HL-60 (cell line): ENCODE results near the gene FERMT3.
A peak's percentile ranks its signal among the peaks of the same experiment; 100 is the strongest.

ENCODE experiments used
- DNase-seq, 2 experiments: peaks; one replicate each; pipeline ENCODE4 v3.0.0-alpha.2; 2010 to 2020; ENCODE audit warnings: low read depth in 1 of 2, low spot score in 1 of 2
- H3K27ac ChIP-seq: fragments of 250-450 bp; sonication (Bioruptor Pico); replicated peaks from 2 replicates; pipeline ENCODE4 v1.5.1; 2020; ENCODE audit warnings: mild to moderate bottlenecking, moderate library complexity
- H3K27me3 ChIP-seq: fragments of 250-450 bp; sonication (Bioruptor Pico); 2 replicates; pipeline ENCODE4 v1.5.1; 2021; ENCODE audit warnings: mild to moderate bottlenecking, moderate library complexity; ENCODE audit not compliant: insufficient read depth, poor library complexity, severe bottlenecking
- H3K4me3 ChIP-seq: replicated peaks from 2 replicates; pipeline ENCODE4 v1.5.1; 2011; ENCODE audit warnings: mild to moderate bottlenecking, control low read depth, low read length; ENCODE audit not compliant: insufficient read depth
- GABPA ChIP-seq: IDR thresholded peaks from 2 replicates; pipeline ENCODE4 v1.6.1; 2012; ENCODE audit warnings: low read depth
- POLR2AphosphoS5 ChIP-seq: IDR thresholded peaks from 2 replicates; pipeline ENCODE4 v1.6.1; 2012; ENCODE audit warnings: low read depth
- SPI1 ChIP-seq: IDR thresholded peaks from 2 replicates; pipeline ENCODE4 v1.6.1; 2012; ENCODE audit warnings: low read depth, mild to moderate bottlenecking, borderline replicate concordance
- TF ChIP-seq, protein P1 (sequence below): IDR thresholded peaks from 2 replicates; pipeline ENCODE4 v1.6.1; 2012; ENCODE audit warnings: low read depth; ENCODE audit not compliant: insufficient replicate concordance
- TF ChIP-seq, protein P2 (sequence below): IDR thresholded peaks from one replicate; pipeline ENCODE4 v1.5.1; 2011; ENCODE audit warnings: low read length, control low read depth, inconsistent platforms; ENCODE audit not compliant: insufficient read depth

Gene FERMT3

DNA sequence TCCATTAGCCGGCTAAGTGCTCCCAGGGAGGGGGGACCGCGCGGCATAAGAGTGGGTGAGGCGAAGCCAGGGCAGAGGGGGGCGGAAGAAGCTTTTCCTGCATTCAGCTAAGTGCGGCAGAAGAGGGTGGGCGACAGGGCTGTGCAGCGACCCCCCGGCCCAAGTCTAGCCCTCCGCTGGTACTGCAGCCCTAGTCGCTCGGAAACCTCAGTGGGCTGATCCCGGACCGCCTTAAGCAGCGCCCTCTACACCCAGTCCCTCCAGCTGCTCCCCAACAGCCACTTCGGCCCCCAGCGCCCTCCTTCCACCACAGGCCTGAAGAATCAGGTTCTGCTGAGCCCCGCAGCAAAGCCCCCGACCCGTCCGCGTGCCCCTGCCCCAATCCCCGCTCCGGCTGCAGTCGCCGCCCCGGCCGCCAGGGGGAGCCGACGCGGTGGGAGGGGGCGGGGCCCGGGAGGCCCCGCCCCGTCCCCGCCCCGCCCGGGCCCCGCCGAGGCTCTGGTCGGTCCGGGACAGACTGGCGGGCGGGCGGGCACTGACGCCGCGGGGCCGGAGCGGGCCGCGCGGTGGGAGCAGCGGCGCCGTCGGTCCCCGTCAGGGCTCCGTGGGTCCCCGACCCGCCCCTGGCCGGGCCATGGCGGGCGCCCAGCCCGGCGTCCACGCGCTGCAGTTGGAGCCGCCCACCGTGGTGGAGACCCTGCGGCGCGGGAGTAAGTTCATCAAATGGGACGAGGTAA is 44.7 kb downstream of the FERMT3 start, which contains the start of gene PLCB3:
Gene PLCB3, plus strand, starts transcription at position 515 of the 737 bp plus-strand sequence. Its CDS starts 120 bp downstream, at position 635.
- TF ChIP-seq POLR2AphosphoS5 (no peak), SPI1 (no peak), GABPA (no peak)
- TF ChIP-seq, protein P1, sequence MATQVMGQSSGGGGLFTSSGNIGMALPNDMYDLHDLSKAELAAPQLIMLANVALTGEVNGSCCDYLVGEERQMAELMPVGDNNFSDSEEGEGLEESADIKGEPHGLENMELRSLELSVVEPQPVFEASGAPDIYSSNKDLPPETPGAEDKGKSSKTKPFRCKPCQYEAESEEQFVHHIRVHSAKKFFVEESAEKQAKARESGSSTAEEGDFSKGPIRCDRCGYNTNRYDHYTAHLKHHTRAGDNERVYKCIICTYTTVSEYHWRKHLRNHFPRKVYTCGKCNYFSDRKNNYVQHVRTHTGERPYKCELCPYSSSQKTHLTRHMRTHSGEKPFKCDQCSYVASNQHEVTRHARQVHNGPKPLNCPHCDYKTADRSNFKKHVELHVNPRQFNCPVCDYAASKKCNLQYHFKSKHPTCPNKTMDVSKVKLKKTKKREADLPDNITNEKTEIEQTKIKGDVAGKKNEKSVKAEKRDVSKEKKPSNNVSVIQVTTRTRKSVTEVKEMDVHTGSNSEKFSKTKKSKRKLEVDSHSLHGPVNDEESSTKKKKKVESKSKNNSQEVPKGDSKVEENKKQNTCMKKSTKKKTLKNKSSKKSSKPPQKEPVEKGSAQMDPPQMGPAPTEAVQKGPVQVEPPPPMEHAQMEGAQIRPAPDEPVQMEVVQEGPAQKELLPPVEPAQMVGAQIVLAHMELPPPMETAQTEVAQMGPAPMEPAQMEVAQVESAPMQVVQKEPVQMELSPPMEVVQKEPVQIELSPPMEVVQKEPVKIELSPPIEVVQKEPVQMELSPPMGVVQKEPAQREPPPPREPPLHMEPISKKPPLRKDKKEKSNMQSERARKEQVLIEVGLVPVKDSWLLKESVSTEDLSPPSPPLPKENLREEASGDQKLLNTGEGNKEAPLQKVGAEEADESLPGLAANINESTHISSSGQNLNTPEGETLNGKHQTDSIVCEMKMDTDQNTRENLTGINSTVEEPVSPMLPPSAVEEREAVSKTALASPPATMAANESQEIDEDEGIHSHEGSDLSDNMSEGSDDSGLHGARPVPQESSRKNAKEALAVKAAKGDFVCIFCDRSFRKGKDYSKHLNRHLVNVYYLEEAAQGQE = no peak
- TF ChIP-seq, protein P2, sequence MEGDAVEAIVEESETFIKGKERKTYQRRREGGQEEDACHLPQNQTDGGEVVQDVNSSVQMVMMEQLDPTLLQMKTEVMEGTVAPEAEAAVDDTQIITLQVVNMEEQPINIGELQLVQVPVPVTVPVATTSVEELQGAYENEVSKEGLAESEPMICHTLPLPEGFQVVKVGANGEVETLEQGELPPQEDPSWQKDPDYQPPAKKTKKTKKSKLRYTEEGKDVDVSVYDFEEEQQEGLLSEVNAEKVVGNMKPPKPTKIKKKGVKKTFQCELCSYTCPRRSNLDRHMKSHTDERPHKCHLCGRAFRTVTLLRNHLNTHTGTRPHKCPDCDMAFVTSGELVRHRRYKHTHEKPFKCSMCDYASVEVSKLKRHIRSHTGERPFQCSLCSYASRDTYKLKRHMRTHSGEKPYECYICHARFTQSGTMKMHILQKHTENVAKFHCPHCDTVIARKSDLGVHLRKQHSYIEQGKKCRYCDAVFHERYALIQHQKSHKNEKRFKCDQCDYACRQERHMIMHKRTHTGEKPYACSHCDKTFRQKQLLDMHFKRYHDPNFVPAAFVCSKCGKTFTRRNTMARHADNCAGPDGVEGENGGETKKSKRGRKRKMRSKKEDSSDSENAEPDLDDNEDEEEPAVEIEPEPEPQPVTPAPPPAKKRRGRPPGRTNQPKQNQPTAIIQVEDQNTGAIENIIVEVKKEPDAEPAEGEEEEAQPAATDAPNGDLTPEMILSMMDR = no peak
- DNase-seq = peak in 1 of 2 experiments; percentile 44
- peak within 1 kb of the TSS; percentile 49 for H3K27ac ChIP-seq
- peak within 1 kb of the TSS; percentile 75 for H3K4me3 ChIP-seq
- H3K27me3 ChIP-seq = no peaks in the 10 kb centered on the region

DNA sequence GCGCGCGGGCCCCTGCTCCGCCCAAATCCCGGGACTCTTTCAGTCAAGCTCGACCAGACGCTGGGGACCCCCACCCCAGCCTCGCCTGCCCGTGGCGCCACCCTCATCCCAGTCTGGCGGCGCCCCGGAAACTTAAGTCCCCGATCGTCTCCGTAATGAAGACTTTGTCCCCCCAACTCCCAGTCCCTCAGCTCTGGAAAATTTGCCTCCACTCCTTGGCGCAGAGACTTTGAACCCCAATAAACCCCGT is 45.2 kb downstream of the FERMT3 start:
- H3K4me3 ChIP-seq = peak overlapping the region; percentile 75
- peak overlapping the region; percentile 49; the same call in 1 of the 2 replicates for H3K27ac ChIP-seq
- TF ChIP-seq, protein P1 = no peak
- no peak for TF ChIP-seq SPI1
- no peak for TF ChIP-seq POLR2AphosphoS5
- TF ChIP-seq, protein P2 = no peak
- TF ChIP-seq GABPA = no peak
- H3K27me3 ChIP-seq = no peaks in the 10 kb centered on the region
- DNase-seq = no peak

DNA sequence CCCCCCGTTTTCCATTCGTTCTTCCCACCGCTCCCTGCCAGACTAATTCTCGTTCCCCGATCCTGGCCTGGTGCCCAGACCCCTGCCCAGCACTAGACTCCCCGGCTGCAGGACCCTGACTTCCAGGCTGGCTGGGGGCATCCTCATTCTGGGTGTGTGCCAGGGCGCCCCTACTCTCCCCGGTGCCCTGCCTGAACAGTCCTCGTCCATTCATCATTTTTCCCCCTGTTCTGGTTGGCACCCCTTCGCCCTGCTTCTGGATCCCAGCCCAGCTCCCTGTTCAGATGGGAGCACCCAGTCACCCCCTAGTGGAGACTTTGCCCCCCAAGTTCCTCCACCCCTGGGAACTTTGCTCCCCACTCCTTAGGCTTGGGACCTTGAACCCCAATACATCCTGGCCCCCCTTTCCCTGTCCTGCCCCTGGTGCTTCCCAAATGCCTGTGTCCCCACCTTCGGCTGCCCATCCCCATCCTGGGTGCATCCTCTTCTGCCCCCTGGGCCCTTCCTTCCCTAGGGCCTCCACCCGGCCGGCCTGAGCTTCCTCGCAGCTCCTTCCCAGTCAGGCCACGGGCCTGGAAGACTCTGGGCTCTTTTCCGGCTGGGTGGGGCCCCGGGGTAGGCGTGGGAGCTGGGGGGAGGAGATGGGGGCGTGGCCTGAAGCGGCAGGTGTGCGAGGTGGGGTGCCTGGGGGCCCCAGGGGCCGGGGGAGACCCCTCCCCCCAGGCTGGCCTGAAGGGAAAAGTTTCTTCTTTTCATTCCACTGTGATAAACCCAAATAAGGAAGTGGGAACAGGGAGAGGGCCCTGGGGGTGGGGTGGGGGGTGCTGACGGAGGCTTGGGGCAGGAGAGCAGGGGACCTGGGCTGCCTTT is 45.7 kb downstream of the FERMT3 start:
- DNase-seq = no peak
- TF ChIP-seq SPI1 = peak; percentile 72
- TF ChIP-seq, protein P2 = no peak
- no peak for TF ChIP-seq POLR2AphosphoS5
- H3K27ac ChIP-seq = peak overlapping the region; percentile 49
- no peaks in the 10 kb centered on the region for H3K27me3 ChIP-seq
- peak overlapping the region; percentile 75 for H3K4me3 ChIP-seq
